NOMO-1 treated with dmso at 0.1 percent for 144 hours (cell line): ENCODE results near the gene VPS13A.
"Not testable (repeated sequence)": the region's sequence is repeated elsewhere in the genome, so short reads cannot be mapped to it uniquely, and the experiment has no call there.

ENCODE experiments used
- DNase-seq: peaks from one replicate; lab custom pipeline; 2025; ENCODE audit not compliant: unreplicated experiment; lab: John Stamatoyannopoulos, UW

The VPS13A gene

DNA sequence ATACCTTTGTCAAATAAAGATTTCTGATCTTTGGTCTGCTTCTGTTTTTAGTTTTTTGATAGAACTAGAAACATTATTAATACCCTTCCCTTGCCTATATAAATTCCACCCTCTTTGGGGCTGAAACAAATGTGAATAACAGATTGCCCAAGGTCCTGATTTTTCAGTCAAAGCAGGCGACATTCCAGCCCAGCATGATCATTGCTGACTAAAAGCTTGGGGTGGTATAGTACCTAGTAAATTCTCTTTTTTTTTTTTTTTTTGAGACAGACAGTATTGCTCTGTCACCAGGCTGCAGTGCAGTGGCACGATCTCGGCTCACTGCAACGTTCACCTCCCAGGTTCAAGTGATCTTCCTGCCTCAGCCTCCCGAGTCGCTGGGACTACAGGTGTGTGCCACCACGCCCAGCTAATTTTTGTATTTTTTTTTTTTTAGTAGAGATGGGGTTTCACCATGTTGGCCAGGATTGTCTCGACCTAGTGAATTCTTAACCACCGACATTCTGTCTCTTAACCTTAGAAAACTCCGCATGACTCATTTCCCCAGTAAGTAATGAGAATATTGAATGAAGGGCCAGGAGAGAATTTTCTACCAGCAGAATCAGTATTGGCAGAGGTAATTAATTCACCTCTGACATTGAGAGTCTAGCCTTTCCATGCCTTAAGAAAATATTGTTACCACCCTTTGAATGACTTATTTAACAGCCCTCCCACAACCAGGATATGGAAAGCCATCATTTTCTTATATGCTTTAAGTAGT is 244.4 kb downstream of the VPS13A start:
- no peak for DNase-seq

DNA sequence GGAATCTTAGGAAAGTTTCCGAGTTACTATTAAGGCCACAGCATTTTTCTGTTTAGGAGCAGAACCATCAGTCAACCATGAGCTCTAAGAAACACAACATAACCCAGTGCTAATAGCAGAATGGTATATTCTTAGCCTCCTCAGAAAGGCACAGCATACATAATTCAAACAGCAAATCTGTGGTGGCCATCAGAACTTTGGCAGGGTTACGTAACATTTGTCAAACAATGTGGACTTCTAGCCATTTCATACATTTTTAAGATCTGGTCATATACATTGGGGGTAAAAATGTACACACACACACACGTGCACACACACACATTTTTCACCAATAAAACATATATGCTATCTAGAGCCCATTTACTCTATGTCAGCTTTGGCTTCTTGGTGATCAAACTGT is 245.6 kb downstream of the VPS13A start:
- DNase-seq: no peak

DNA sequence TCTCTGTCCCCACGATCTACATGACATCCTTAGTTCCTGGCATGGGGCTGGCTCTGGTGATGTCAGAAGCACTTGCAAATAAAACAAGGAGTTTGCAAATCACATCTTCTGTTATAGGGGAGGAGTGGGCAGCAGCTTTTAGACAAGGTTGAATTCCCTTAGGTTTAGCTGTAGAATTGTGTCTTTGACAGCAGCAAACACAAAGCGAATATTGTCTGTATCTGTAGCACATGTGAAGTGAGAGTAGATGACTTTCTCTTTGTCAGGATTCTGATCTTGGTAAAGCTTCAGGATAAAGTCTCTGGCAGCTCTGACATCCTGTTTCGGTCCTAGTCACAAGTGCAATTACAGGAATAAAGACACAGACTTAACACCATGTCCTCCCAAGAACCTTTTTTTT is 246.5 kb downstream of the VPS13A start:
- no peak for DNase-seq

DNA sequence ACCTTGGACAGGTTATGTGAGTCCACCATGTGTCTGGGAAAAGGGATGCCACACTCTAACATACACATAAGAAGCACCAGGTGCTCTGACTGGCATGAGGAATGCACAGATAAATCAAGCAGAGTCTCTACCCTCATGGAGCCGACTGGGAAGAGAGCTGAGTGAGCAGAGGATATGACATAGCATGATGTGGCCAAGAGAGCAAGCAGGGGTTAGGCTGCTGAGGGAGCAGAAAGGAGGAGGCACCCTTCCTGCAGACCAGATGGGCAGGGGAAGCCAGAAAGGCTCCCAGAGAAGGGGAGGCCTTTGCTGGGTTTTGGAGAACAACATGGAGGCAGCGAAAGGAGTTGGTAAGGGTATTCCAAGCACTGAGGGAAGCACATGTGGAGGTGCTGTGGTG is 247.7 kb downstream of the VPS13A start:
- no peak for DNase-seq

DNA sequence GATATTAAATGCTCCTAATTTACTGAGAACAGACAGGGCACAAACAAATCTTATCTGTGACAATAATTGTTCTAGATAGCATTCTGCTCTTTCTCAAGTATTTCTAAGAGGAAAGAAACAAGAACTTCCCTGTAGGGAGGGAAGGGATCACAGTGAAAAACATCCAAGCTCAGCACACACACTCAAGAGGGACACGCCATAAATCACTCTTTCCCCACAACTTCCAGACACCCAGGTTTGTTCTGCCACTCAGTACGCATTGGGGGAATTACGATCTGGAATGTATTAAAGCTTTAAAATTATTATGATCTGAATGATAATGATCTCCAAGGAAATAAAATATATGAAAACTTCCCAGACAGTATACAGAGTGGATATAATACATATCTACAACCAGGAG is 249.4 kb downstream of the VPS13A start:
- no peak for DNase-seq

DNA sequence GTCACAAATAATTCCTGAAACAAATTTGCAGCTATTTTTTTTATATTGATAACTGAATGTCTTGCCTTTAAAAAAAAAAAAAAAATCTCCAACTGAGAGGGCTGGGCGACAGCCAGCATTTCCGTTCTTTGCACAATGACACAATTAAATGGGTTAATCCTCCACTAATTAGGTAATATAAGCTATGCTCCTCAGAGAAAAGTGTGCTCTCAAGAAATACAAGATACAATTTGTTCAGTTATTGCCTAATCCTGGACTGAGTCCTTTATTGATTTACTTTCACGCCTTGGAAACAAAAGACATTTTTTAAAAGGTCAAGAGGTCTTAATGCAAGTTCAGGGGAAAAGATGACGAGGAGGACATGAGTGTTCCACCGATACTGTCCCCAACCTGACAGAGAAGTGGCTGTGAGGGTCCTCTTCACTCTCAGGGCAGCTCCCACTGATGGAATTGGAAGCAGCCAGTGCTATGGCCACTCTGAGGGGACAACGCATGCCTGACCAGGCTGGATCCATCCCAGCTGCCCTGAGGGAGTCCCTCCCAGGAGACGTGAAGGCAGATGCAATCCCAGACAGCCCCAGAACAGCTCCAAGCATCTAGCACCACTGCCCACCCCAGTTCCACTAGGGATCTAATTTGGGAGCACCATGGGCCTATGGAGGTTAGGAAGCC is 250.1 kb downstream of the VPS13A start:
- no peak for DNase-seq

DNA sequence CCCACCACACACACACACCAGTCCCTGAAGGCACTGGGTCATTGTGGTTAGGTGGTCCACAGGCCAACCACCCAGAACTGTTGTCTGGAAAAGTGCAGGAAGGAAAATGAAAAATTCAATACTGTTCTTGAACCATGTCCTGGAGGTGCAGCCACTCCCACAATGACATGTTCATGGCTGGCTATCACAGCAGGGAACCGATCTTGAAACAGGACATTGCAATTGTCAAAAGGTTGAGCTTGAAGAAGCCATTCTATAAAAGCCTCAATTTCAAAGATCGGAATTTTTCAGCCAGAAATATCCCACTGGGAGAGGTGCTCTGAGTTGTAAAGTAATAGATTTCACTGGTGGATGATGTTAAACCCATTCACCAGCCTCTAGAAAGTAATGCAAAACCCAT is 252.6 kb downstream of the VPS13A start:
- no peak for DNase-seq

DNA sequence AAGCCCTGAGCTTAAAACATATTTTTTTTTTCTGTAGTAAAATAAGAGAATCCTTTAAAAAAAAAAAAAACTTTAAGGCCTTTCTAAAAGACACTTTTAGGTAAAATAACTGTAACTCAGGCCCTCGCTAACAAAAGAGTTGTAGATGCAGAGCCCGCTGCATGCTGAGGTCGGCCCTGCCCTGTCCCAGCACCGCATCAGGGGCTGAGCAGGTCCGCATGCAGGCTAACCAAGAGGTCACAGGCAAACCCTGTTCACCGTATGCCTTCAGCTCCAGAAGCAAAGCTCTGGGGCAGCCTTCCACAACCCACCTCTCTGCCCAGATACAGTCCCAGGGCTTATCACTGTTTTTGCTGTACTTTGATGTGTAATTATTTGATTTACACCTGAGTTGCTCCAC is 254.7 kb downstream of the VPS13A start:
- DNase-seq: no peak

DNA sequence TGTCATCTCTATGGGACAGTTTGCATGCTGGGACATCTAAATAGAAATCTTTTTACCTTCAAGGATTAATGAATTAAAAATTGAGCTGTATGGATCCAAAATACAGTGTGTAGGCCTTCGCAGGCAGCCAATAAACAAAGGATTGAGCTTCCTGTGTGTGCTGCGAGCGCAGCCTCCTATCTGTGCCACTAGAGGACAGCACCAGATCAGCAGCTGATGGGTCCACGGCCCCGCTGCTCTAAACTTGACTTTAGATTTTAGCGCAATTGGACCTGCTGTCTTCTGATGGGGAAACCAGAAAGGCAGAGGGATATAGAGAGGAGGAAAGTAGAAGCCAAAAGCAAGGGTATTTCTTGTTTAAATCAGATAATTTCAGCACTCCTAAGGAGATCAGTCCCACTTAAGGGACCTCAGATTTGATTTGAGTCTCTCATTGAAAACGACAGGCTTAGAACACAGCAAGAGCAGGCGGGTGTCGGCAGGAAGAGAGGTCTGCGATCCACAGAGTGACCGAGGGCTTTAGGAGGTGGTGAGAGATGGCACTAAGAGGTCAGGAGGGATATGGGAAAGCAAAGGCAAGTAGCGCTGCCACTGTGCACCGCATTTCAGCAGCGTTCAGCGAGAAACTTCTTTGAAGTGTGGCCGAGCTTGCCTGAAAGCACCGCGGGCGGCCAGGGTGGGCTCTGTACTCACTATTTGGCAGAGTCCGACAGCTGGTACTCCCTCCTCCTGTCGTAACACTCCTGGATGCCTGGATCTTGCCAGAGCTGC is 256.5 kb downstream of the VPS13A start:
- no peak for DNase-seq

DNA sequence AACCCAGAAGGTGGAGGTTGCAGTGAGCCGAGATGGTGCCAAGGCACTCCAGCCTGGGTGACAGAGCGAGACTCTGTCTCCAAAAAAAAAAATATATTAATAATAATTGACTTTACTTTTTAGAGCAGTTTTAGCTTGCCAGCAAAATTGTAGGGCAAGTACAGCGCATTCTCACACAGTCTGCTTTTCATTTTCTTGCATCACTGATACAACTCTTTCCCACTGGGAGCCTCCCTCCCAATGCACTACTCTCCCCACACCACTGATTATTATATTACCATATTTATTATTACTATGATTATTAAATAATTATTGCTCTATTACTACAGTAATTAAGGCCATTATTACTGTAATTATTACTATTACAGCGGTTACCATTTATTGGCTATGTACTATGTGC is 257.9 kb downstream of the VPS13A start:
- no peak for DNase-seq

DNA sequence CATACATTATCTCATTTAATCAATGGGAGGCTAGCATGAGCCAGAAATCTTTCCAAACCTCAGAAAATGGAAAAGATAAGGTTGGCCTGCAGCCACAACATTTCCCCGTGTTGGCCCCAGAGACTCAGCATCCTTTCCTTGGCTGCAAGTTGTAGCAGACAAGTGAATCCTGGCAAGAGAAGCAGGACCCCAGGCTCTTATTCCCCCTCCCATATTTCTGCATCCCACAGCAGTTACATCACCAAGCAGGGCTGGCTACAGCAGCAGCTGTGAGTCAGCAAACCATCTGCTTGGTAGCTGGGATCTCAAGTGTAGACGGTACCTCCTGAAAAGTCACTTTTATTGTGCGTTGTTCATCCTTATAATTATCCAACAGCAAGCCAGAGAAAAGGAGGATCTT is 258.4 kb downstream of the VPS13A start:
- no peak for DNase-seq

DNA sequence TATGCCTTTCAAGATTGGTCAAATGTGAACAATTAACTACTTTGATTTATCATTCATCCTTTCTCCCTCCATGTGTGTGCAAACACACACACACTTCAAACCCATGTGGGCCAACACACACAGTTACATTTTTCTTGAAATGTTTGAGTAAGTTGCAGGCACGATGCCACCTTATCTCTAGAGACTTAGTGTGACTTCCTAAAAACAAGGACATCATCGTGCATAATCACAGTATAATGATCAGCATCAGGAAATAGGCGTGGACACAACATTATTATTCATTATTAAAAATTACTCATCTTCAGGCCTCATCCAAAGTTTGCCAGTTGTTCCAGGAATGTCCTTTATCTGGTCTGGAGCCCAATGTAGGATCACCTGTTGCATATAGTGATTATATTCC is 261.3 kb downstream of the VPS13A start:
- DNase-seq: no peak

DNA sequence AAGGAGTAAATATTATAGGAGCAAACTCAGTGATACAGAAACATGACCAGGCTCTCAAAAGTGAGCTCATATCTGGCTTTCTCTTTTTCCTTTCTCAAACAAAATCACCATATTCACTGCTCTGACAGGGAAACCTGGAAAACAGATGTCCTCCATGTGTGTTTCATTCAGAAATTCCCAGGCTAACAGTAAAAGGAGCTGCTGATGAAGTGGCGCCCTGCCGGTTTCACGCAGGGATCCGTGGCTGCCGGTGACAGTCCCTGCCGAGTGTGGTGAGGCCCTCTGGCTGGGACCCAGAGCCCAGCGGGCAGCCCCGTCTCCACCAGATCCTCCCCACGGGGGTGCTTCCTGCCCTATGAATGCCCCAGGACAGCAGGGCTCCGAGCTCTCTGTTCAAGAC is 262.7 kb downstream of the VPS13A start:
- DNase-seq: no peak

DNA sequence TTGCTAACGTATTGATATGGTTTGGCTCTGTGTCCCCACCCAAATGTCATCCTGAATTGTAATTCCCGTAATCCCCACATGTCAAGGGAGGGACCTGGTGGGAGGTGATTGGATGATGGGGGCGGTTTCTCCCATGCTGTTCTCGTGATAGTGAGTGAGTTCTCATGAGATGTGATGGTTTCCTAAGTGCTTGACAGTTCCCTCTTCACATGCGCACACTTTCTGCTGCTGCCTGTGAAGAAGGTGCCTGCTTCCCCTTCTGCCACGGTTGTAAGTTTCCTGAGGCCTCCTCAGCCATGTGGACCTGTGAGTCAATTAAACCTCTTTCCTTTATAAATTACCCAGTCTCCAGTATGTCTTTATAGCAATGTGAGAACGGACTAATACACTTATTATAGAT is 263.8 kb downstream of the VPS13A start:
- DNase-seq: not testable (repeated sequence)

DNA sequence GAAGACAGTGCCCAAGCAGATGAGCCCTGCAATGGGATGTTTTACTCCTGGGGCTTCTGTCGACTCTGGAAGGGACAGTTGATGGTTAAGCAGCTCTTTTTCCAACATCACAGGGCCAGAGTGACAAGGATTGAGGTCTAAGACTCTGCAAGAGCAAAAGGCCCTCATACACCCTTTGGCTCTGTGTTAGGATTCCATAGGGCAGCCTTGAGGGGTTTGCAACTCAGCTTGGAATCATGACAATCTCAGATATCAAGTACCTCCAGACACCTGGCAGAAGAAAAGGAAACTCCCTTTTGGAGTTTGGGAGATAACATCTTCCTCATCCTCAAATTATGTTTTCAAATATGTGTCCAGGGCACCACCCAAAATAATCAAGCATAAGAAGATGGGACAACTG is 265.1 kb downstream of the VPS13A start:
- no peak for DNase-seq

DNA sequence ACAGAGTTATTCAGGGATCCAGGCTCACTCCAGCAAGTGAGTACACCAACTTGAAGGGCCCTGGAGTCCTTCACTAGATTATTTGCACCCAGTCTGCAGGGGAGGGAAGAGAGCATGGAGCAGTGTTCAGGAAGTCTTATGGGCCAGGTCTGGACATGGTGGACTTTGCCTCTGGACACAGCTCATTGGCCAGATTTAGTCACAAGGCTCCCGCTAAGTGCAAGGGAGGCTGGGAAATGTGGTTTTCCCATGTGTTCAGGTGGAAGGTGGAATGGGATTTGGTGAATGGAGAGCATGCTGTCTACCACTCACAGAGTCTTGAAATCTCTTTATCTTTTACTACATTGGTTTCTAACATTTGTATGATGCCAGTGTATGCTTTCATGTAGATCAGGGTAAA is 270.3 kb downstream of the VPS13A start:
- no peak for DNase-seq

DNA sequence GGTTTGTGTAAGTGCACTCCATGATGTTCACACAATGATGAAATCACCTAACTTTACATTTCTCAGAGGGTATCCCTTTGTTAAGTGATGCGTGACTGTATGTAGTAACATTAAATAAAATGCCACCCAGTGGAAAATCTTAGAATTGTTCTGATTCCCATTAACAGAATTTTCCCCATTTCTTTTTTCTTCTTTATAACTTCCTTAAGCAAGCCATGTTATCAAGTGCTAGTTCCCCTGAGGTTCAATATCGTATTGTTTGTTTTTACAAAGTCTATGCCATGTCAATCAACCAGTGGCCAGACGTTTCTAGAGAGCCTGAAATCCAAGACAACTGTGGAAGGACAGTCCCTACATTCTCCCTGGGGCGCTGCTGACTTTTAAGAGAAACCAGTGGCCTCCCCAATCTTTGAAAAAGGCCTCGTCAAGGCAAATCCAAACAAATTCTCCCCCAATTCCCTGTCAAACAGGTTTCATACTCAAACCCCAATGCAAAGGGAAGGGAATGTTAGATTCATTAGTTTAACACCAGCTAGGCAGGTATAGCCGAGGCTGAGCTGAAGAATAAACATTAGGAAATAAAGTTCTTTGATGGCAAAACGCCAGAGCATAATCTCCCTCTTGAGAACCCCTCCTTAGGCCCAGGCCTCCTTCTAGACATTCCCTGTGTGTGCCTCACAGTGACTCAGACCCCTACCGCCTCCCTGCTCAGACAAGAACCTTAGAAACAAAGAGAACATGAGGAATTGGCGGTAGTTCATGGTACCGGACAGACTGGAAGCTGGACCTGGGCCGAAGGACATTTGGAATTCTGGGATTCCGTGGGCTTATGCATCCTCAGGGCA is 272.1 kb downstream of the VPS13A start:
- no peak for DNase-seq

DNA sequence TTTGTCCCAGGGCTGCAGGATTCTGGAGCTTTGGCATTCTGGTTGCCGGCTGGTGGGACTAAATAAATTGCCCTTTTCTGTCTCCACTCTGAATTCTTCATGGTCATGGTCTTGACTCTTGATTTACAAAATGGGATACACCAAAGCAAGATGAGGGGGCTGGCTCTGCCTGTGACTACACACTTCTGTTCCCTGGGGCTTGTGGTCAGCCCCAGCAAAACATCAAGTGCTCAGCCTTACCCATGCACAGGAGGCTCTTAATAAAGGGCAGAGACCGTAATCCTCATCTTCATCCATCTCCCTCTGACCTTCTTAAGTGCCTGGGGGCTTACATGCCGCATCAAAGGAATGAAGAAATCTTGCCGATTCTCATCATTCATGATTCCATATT is 272.7 kb downstream of the VPS13A start:
- DNase-seq: no peak

DNA sequence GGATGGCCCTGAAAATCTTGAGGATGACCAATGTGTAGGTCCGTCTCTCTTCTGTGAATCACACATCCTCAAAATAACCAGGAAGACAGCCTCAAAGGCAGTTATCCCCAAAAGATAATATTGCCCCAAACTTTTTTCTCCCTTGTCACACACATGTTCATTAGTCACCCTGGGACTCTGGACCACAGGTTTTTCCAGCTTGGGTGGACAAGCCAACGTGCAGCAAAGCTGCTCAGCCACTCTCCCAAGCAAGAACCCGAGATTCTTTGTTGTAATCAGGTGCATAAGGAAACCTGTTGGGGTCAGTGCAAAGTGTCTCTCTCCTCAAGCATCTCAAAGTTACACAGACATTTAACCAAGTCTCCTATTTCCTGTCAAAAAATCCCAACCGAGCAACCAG is 274.2 kb downstream of the VPS13A start:
- DNase-seq: no peak

DNA sequence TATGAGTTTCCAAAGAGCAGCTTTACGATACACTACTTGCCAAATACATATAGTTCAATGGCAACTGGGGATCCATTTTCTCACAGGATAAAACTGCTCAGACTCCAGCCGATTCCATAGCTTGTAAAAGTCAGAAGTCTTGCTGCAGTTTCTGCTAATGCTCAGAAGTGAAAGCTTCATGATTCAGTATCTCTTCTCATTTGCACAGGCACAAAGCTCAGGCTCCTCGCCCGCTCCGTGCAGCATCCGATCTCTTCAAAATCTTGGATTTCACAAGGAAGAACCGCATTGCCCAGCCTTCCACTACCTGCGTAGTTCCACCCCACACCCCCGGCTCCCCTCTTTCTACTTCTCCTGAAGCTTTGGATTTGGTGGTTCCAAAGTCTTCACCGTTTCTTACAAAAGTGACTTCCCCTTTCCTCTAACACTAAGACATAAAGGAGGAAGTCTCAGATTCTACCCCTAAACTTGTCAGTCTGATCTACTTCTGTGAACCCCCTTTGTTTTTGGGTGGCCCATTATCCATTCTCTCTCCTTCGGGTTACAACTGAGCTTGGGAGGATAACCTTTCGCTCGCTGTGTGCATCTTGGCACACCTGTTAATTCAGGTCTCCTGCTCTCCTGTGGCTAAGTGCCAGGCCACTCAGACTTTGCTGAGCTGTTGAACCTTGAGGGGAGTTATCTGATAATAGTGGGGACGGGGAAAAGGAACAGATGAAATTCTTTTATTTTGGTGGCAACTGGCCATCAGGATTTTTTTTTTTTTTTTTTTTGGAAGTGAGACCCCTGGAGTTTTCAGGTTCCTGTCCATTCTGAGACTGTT is 276.7 kb downstream of the VPS13A start:
- peak; percentile 17 for DNase-seq
